CD4-positive, alpha-beta T cell (primary cell): ENCODE results near the gene ADGRD1. TPM values are rescaled to one million over a fixed set of nuclear protein-coding genes. Genes with fewer than 3 reads are reported as not detected.

Experiments used
- ATAC-seq: fragments of 200-7000 bp; cut with Tn5 transposase; one replicate; pipeline ENCODE4 v1.10.0; 2022; ENCODE audit warnings: mild to moderate bottlenecking; ENCODE audit not compliant: poor library complexity
- CTCF ChIA-PET: fragments of 350-600 bp; sonication (Branson Sonifier 250); formaldehyde crosslinking; loops from one replicate; lab custom pipeline; 2021; ENCODE audit warnings: antibody characterized with exemption, inconsistent platforms; lab: Charles Lee
- POLR2A ChIA-PET: fragments of 350-600 bp; sonication (Branson Sonifier 250); formaldehyde crosslinking; loops from one replicate; lab custom pipeline; 2021; ENCODE audit warnings: antibody characterized with exemption, inconsistent platforms; lab: Charles Lee
- DNase-seq, 14 experiments: peaks; one replicate each; pipeline ENCODE4 v3.0.0-alpha.2; 2013 to 2020; ENCODE audit warnings: mixed read lengths in 2 of 14
- H3K27ac ChIP-seq, 2 donors: one replicate each; pipeline versions ENCODE4 v1.5.1 to v1.7.0; 2013; ENCODE audit warnings: low read length in 2 of 2, low read depth in 1 of 2, mild to moderate bottlenecking in 1 of 2
- H3K27me3 ChIP-seq, 2 experiments: 1 replicate in 1 of 2; 2 replicates in 1 of 2; pipeline versions ENCODE4 v1.6.1 to v1.7.0; 2013; ENCODE audit warnings: low read length in 2 of 2, control low read depth in 1 of 2, mild to moderate bottlenecking in 1 of 2, moderate library complexity in 1 of 2; ENCODE audit not compliant: insufficient read depth in 2 of 2, control insufficient read depth in 1 of 2
- H3K36me3 ChIP-seq: one replicate; pipeline ENCODE4 v1.6.1; 2013; ENCODE audit warnings: low read length, control low read depth; ENCODE audit not compliant: insufficient read depth
- H3K4me1 ChIP-seq: one replicate; pipeline ENCODE4 v1.6.1; 2013; ENCODE audit warnings: low read length, control low read depth; ENCODE audit not compliant: insufficient read depth
- H3K4me3 ChIP-seq: one replicate; pipeline ENCODE4 v1.5.1; 2013; ENCODE audit warnings: mild to moderate bottlenecking, low read length, moderate library complexity
- H3K9me3 ChIP-seq, 2 experiments: 1 replicate in 1 of 2; 2 replicates in 1 of 2; pipeline versions ENCODE4 v1.6.1 to v1.7.0; 2013; ENCODE audit warnings: low read length in 2 of 2, mild to moderate bottlenecking in 2 of 2, control low read depth in 1 of 2, moderate library complexity in 1 of 2; ENCODE audit not compliant: control insufficient read depth in 1 of 2, insufficient read depth in 1 of 2
- H3K27ac Mint-ChIP-seq: one replicate; pipeline ENCODE4 v1.8.0; 2020; ENCODE audit warnings: mixed read lengths
- H3K27me3 Mint-ChIP-seq: one replicate; pipeline ENCODE4 v1.8.0; 2021; ENCODE audit warnings: mixed read lengths
- H3K36me3 Mint-ChIP-seq: one replicate; pipeline ENCODE4 v1.8.0; 2021; ENCODE audit warnings: low read depth, mixed read lengths
- H3K4me1 Mint-ChIP-seq: one replicate; pipeline ENCODE4 v1.8.0; 2021; ENCODE audit warnings: low read depth, mixed read lengths
- H3K4me3 Mint-ChIP-seq: one replicate; pipeline ENCODE4 v1.8.0; 2020; ENCODE audit warnings: mild to moderate bottlenecking, mixed read lengths
- H3K9me3 Mint-ChIP-seq: one replicate; pipeline ENCODE4 v1.8.0; 2020; ENCODE audit warnings: mixed read lengths
- intact Hi-C, 2 experiments: fragments of 100-400 bp; cut with DNase I in 1 of 2; cut with micrococcal nuclease in 1 of 2; formaldehyde crosslinking; loops; one replicate each; pipeline versions ENCODE4 v1.15.1 to v1.9.0; 2023 to 2025; cut with DNase I, micrococcal nuclease
- total RNA-seq, 174 experiments: library from RNA in 2 of 174; stranded (reverse) in 2 of 174; gene quantifications; one replicate each; pipeline ENCODE4 v1.2.3 and lab custom pipeline; 2021 to 2026
- TF ChIP-seq, protein P1 (sequence below): fragments of 200-600 bp; IDR thresholded peaks from one replicate; pipeline ENCODE4 v1.8.0; 2022; ENCODE audit warnings: antibody characterized with exemption, mild to moderate bottlenecking

The ADGRD1 gene
- total RNA-seq, 2 experiments from 2014 or later = 0.22 TPM; not detected in 1

DNA sequence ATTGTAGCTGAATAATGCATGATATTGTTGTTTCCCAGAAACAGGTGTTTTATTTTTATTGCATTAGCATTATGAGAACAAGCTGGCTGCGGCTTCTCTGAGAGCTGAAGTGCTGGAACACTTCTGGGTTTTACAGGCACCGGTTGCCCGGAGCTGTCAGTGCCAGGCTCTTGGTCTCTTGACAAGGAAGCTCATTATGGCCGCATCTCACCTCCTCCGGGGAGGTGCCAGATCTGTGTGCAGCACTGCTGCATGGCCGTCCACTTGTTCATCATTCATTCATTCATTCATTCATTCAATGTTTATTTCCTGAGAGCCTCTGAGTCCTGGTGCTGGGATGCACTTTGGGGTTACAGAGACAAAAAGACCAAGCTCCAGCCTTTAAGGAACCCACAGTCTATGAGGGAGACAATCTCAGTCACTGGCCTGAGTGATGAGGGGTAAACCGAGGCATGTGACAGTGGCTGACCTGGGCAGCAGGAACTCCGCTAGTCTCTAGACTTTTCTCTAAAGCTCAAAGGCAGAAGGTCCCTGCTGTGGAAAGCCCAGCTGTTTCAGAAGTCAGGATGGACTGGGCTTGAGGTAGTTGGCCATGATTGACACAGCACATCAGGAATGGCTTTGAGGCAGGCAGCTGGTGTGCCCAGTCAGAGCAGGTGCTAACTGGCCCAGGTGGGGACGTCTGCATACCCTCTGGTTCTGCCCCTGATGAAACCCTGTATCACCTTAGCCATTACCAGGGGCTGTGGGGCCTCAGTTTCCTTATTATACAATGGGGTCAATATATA, 181.0 kb downstream of the ADGRD1 start:
- Histone ChIP-seq H3K9me3 (peaks cover 0 to 8% of the 10 kb centered on the region in 2 experiments), H3K4me3 (no peak overlapping the region), H3K27me3 (no peaks in the 10 kb centered on the region), H3K27ac (no peak overlapping the region), H3K36me3 (no peaks in the 10 kb centered on the region), H3K4me1 (peaks cover 6% of the 10 kb centered on the region)
- Mint-ChIP-seq H3K4me3 (no peak overlapping the region), H3K4me1 (no peaks in the 10 kb centered on the region), H3K27ac (no peak overlapping the region), H3K9me3 (no peaks in the 10 kb centered on the region), H3K27me3 (no peaks in the 10 kb centered on the region), H3K36me3 (no peaks in the 10 kb centered on the region)
- ChIA-PET CTCF (interaction anchor here (1.1 to 1.6 kb wide), 2 partner anchors 30 to 308 kb away, joined by 3 to 4 read pairs; no protein-coding TSS in a partner anchor), POLR2A (no interaction called here)
- ATAC-seq = no peak
- intact Hi-C loops = loop anchor here in 1 of 2 experiments (5.0 kb wide), 1 partner anchor 372 kb away; no protein-coding TSS in a partner anchor
- TF ChIP-seq, protein P1, sequence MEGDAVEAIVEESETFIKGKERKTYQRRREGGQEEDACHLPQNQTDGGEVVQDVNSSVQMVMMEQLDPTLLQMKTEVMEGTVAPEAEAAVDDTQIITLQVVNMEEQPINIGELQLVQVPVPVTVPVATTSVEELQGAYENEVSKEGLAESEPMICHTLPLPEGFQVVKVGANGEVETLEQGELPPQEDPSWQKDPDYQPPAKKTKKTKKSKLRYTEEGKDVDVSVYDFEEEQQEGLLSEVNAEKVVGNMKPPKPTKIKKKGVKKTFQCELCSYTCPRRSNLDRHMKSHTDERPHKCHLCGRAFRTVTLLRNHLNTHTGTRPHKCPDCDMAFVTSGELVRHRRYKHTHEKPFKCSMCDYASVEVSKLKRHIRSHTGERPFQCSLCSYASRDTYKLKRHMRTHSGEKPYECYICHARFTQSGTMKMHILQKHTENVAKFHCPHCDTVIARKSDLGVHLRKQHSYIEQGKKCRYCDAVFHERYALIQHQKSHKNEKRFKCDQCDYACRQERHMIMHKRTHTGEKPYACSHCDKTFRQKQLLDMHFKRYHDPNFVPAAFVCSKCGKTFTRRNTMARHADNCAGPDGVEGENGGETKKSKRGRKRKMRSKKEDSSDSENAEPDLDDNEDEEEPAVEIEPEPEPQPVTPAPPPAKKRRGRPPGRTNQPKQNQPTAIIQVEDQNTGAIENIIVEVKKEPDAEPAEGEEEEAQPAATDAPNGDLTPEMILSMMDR = no peak
- DNase-seq = no peak

DNA sequence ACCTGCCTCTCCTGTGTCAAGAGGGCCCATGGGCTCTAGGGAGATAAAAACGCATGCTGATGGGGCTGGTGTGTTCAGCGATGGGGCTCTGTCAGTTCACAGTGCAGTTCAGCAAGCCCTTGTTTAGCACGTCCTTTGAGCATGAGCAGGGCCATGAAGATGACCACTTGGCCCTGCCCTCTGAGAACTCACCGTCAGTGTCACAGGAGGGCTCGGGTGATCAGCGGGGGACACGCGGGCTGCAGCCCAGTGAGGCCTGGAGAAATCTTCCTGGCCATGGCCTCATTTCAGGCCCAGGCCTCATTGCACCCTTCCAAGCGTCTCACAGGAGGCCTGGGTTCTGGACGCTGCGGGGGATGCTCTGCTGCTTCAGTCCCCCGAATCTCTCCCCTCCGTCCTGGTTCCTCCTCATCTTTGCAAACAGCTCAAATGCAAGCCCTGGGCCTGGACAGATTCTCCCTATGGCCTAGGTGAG, 181.6 kb downstream of the ADGRD1 start:
- no peak for ATAC-seq
- no peaks in the 10 kb centered on the region for H3K4me1 Mint-ChIP-seq
- H3K27ac ChIP-seq = no peak overlapping the region
- peaks cover 6% of the 10 kb centered on the region for H3K4me1 ChIP-seq
- H3K9me3 ChIP-seq = peaks cover 0 to 8% of the 10 kb centered on the region in 2 experiments
- ChIA-PET CTCF (interaction anchor here (1.1 kb wide), 1 partner anchor 31 kb away, joined by 3 read pairs; no protein-coding TSS in a partner anchor), POLR2A (no interaction called here)
- H3K27me3 ChIP-seq = no peaks in the 10 kb centered on the region
- H3K4me3 Mint-ChIP-seq = no peak overlapping the region
- H3K9me3 Mint-ChIP-seq = no peaks in the 10 kb centered on the region
- no peaks in the 10 kb centered on the region for H3K36me3 ChIP-seq
- H3K4me3 ChIP-seq = no peak overlapping the region
- TF ChIP-seq, protein P1 = no peak
- no peaks in the 10 kb centered on the region for H3K27me3 Mint-ChIP-seq
- DNase-seq = no peak
- no peaks in the 10 kb centered on the region for H3K36me3 Mint-ChIP-seq
- H3K27ac Mint-ChIP-seq = no peak overlapping the region
- intact Hi-C loops = no loop called here

DNA sequence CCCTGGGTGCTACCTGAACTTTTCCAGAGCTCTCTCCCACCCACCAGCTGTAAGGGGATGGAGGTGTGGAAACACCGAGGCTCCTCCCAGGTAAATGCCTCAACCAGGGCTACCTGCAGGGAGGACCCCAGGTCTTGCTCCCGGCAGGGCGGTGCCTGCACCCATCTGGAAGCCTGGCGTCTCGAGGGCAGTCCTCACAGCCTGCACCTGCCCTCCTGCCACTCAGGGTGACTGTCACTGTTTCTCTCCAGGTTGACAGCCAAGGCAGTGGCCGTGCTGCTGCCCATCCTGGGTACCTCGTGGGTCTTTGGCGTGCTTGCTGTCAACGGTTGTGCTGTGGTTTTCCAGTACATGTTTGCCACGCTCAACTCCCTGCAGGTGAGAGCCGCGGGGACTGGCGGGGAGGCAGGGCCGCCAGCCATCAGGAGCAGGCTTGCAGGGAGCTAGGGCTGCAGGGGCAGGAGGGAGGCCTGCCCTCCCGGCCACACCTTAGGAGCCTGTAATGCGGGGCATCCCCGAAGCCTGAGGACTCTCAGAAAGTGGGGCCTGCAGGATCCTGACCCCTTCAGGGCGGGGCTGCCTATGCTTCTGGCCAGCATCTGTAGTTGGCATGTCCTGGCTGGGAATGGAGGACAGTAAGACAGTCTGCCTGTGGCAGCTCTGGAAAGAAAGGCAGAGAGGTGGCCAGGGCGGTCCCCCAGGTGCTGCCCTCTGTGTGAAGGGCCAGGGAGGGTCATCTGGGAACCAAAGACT, 182.3 kb downstream of the ADGRD1 start:
- ChIA-PET POLR2A (no interaction called here), CTCF (no interaction called here)
- H3K36me3 Mint-ChIP-seq = no peaks in the 10 kb centered on the region
- no peaks in the 10 kb centered on the region for H3K9me3 Mint-ChIP-seq
- no peak overlapping the region for H3K27ac ChIP-seq
- no peak overlapping the region for H3K27ac Mint-ChIP-seq
- intact Hi-C loops = no loop called here
- no peaks in the 10 kb centered on the region for H3K27me3 Mint-ChIP-seq
- TF ChIP-seq, protein P1 = no peak
- H3K36me3 ChIP-seq = no peaks in the 10 kb centered on the region
- H3K27me3 ChIP-seq = no peaks in the 10 kb centered on the region
- ATAC-seq (no peak), DNase-seq (no peak)
- no peaks in the 10 kb centered on the region for H3K4me1 Mint-ChIP-seq
- H3K4me1 ChIP-seq = peaks cover 6% of the 10 kb centered on the region
- no peak overlapping the region for H3K4me3 Mint-ChIP-seq
- H3K4me3 ChIP-seq = no peak overlapping the region
- peaks cover 0 to 8% of the 10 kb centered on the region in 2 experiments for H3K9me3 ChIP-seq
